Measurements from ENCODE around the gene ACYP1.

GRCh38 chr14:75096959-75097358 is 33.1 kb upstream of the ACYP1 start:
- TF ChIP-seq, protein P1, sequence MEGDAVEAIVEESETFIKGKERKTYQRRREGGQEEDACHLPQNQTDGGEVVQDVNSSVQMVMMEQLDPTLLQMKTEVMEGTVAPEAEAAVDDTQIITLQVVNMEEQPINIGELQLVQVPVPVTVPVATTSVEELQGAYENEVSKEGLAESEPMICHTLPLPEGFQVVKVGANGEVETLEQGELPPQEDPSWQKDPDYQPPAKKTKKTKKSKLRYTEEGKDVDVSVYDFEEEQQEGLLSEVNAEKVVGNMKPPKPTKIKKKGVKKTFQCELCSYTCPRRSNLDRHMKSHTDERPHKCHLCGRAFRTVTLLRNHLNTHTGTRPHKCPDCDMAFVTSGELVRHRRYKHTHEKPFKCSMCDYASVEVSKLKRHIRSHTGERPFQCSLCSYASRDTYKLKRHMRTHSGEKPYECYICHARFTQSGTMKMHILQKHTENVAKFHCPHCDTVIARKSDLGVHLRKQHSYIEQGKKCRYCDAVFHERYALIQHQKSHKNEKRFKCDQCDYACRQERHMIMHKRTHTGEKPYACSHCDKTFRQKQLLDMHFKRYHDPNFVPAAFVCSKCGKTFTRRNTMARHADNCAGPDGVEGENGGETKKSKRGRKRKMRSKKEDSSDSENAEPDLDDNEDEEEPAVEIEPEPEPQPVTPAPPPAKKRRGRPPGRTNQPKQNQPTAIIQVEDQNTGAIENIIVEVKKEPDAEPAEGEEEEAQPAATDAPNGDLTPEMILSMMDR (IDR thresholded peaks at IDR 0.05; ENCODE audit: borderline replicate concordance, extremely low read depth, low read length, poor library complexity, severe bottlenecking), result no peak
- TF ChIP-seq EZH2 (IDR thresholded peaks at IDR 0.05; ENCODE audit: borderline replicate concordance, low read depth, low read length, severe bottlenecking), result no peak

Data from DND-41 (cell line).